HepG2 (cell line): ENCODE data around the gene C20orf144. TPM values are rescaled to one million over a fixed set of nuclear protein-coding genes. Genes with fewer than 3 reads are reported as not detected.

ENCODE experiments used
- ARID2 ChIP-seq: sonication (generic); formaldehyde crosslinking; IDR thresholded peaks from 2 replicates; pipeline ENCODE4 v1.8.1; 2022; ENCODE audit warnings: mild to moderate bottlenecking, missing genetic modification reagents, borderline replicate concordance
- ARNT2 ChIP-seq: sonication (generic); formaldehyde crosslinking; IDR thresholded peaks from 2 replicates; pipeline ENCODE4 v1.8.0; 2022; ENCODE audit warnings: mild to moderate bottlenecking, low read depth, missing genetic modification reagents, moderate library complexity
- CCDC6 ChIP-seq: sonication (generic); formaldehyde crosslinking; IDR thresholded peaks from 2 replicates; pipeline ENCODE4 v1.8.1; 2022; ENCODE audit warnings: mild to moderate bottlenecking, missing genetic modification reagents, moderate library complexity
- GATAD2A ChIP-seq: IDR thresholded peaks from 2 replicates; pipeline ENCODE4 v1.6.1; 2016
- HDAC2 ChIP-seq: sonication (generic); formaldehyde crosslinking; IDR thresholded peaks from 2 replicates; pipeline ENCODE4 v1.4.0; 2020; ENCODE audit warnings: missing genetic modification reagents
- HIC2 ChIP-seq: sonication (generic); formaldehyde crosslinking; IDR thresholded peaks from 2 replicates; pipeline ENCODE4 v1.9.0; 2022; ENCODE audit warnings: low read depth, missing genetic modification reagents
- HIVEP1 ChIP-seq: sonication (generic); formaldehyde crosslinking; IDR thresholded peaks from 2 replicates; pipeline ENCODE4 v1.4.0; 2020; ENCODE audit warnings: mild to moderate bottlenecking, missing genetic modification reagents
- HOXA3 ChIP-seq: sonication (generic); formaldehyde crosslinking; IDR thresholded peaks from 2 replicates; pipeline ENCODE4 v1.5.0; 2020; ENCODE audit warnings: missing genetic modification reagents
- KLF16 ChIP-seq, 2 experiments: sonication (generic) in 1 of 2; formaldehyde crosslinking in 1 of 2; IDR thresholded peaks; 2 replicates each; pipeline versions ENCODE4 v1.6.1 to v1.8.0; 2016 to 2023; ENCODE audit warnings: missing genetic modification reagents in 2 of 2, missing compliant biosample characterization in 1 of 2
- MXD4 ChIP-seq: IDR thresholded peaks from 2 replicates; pipeline ENCODE4 v1.6.1; 2016; ENCODE audit warnings: mild to moderate bottlenecking, missing biosample characterization, missing genetic modification reagents
- NR2C2 ChIP-seq: sonication (generic); formaldehyde crosslinking; IDR thresholded peaks from 2 replicates; pipeline ENCODE4 v1.4.0; 2020; ENCODE audit warnings: missing genetic modification reagents, mild to moderate bottlenecking, moderate library complexity, borderline replicate concordance
- NR3C1 ChIP-seq: sonication (generic); formaldehyde crosslinking; IDR thresholded peaks from 2 replicates; pipeline ENCODE4 v1.4.0; 2020; ENCODE audit warnings: missing genetic modification reagents
- PLSCR1 ChIP-seq: sonication (generic); formaldehyde crosslinking; IDR thresholded peaks from 2 replicates; pipeline ENCODE4 v1.5.0; 2020; ENCODE audit warnings: missing genetic modification reagents, mild to moderate bottlenecking, borderline replicate concordance
- RFXAP ChIP-seq: sonication (generic); formaldehyde crosslinking; IDR thresholded peaks from 2 replicates; pipeline ENCODE4 v1.4.0; 2020; ENCODE audit warnings: missing genetic modification reagents, borderline replicate concordance
- RXRA ChIP-seq: sonication (generic); formaldehyde crosslinking; IDR thresholded peaks from 2 replicates; pipeline ENCODE4 v1.5.1; 2020; ENCODE audit warnings: missing genetic modification reagents
- SRY ChIP-seq: sonication (generic); formaldehyde crosslinking; IDR thresholded peaks from 2 replicates; pipeline ENCODE4 v1.8.0; 2022; ENCODE audit warnings: mild to moderate bottlenecking, missing genetic modification reagents
- TERF1 ChIP-seq: sonication (generic); formaldehyde crosslinking; IDR thresholded peaks from 2 replicates; pipeline ENCODE4 v1.8.0; 2022; ENCODE audit warnings: mild to moderate bottlenecking, missing genetic modification reagents, moderate library complexity
- THYN1 ChIP-seq: sonication (generic); formaldehyde crosslinking; IDR thresholded peaks from 2 replicates; pipeline ENCODE4 v1.8.1; 2023; ENCODE audit warnings: low read depth, mild to moderate bottlenecking, moderate library complexity, missing genetic modification reagents, borderline replicate concordance
- ZFP37 ChIP-seq: sonication (generic); formaldehyde crosslinking; IDR thresholded peaks from 2 replicates; pipeline ENCODE4 v1.4.0; 2020; ENCODE audit warnings: missing genetic modification reagents, borderline replicate concordance
- ZNF136 ChIP-seq: sonication (generic); formaldehyde crosslinking; IDR thresholded peaks from 2 replicates; pipeline ENCODE4 v1.8.1; 2022; ENCODE audit warnings: low read depth, mild to moderate bottlenecking, moderate library complexity, missing genetic modification reagents
- ZNF230 ChIP-seq: sonication (generic); formaldehyde crosslinking; IDR thresholded peaks from 2 replicates; pipeline ENCODE4 v1.4.0; 2020; ENCODE audit warnings: mild to moderate bottlenecking, missing genetic modification reagents
- ZNF253 ChIP-seq: sonication (generic); formaldehyde crosslinking; IDR thresholded peaks from 2 replicates; pipeline ENCODE4 v1.8.0; 2022; ENCODE audit warnings: mild to moderate bottlenecking, missing genetic modification reagents, borderline replicate concordance
- ZNF33A ChIP-seq: sonication (generic); formaldehyde crosslinking; IDR thresholded peaks from 2 replicates; pipeline ENCODE4 v1.5.1; 2020; ENCODE audit warnings: missing genetic modification reagents, mild to moderate bottlenecking, moderate library complexity, borderline replicate concordance
- ZNF709 ChIP-seq: sonication (generic); formaldehyde crosslinking; IDR thresholded peaks from 2 replicates; pipeline ENCODE4 v1.5.0; 2020; ENCODE audit warnings: mild to moderate bottlenecking, missing genetic modification reagents
- polyA plus RNA-seq, 8 experiments: library from polyadenylated mRNA; depleted of rRNA in 3 of 8; stranded (reverse) in 7 of 8; unstranded in 1 of 8; fragments of >200 nt; fragmentation: Illumina TruSeq in 4 of 8; extraction: Trizol in 4 of 8; gene quantifications; 2 replicates each; pipeline versions ENCODE4 v1.2.1 to v1.2.3, GENCODE V29; 2011 to 2016; ENCODE audit warnings: low read depth in 4 of 8, missing spikeins in 1 of 8, mixed read lengths in 1 of 8; ENCODE audit not compliant: insufficient read depth in 1 of 8
- total RNA-seq, 5 experiments: library from RNA; depleted of rRNA; stranded (reverse); fragments of >200 nt; fragmentation: Illumina TruSeq; extraction: Trizol; gene quantifications; 2 replicates each; pipeline ENCODE4 v1.2.3, GENCODE V29; 2016; ENCODE audit warnings: low read depth in 1 of 5
- TF ChIP-seq, protein P1 (sequence below): IDR thresholded peaks from 2 replicates; pipeline ENCODE4 v1.6.1; 2016; ENCODE audit warnings: low read depth, borderline replicate concordance
- TF ChIP-seq, protein P2 (sequence below): sonication (generic); formaldehyde crosslinking; IDR thresholded peaks from 2 replicates; pipeline ENCODE4 v1.4.0; 2020; ENCODE audit warnings: mild to moderate bottlenecking, missing genetic modification reagents

The C20orf144 gene
- total and polyA plus RNA-seq, 2 of the 13 experiments (the other 11 are each of a cell fraction or from before 2014, with no cell fraction given), result 0.09 to 0.16 TPM

- no peak for TF ChIP-seq HIC2 (CRISPR knock-in tag)
- TF ChIP-seq, protein P1, sequence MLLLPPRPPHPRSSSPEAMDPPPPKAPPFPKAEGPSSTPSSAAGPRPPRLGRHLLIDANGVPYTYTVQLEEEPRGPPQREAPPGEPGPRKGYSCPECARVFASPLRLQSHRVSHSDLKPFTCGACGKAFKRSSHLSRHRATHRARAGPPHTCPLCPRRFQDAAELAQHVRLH, result peak; percentile 92
- TF ChIP-seq CCDC6 (CRISPR knock-in tag), result peak; percentile 75; the same call in 1 of the 2 replicates
- TF ChIP-seq HOXA3 (CRISPR knock-in tag), result peak; percentile 43; the same call in 1 of the 2 replicates
- TF ChIP-seq NR2C2, result no peak
- no peak for TF ChIP-seq ZFP37
- TF ChIP-seq NR3C1 (CRISPR knock-in tag), result no peak
- peak; percentile 14; the same call in 1 of the 2 replicates for TF ChIP-seq HIVEP1 (CRISPR knock-in tag)
- peak; percentile 33; the same call in 1 of the 2 replicates for TF ChIP-seq RXRA
- TF ChIP-seq ZNF253 (CRISPR knock-in tag), result 0 out of 2 replicates have a peak, but pooled peaks have one; percentile 13
- TF ChIP-seq RFXAP (CRISPR knock-in tag), result peak; percentile 58; the same call in 1 of the 2 replicates
- TF ChIP-seq PLSCR1, result no peak
- peak; percentile 53; the same call in 1 of the 2 replicates for TF ChIP-seq HDAC2 (CRISPR knock-in tag)
- TF ChIP-seq TERF1, result no peak
- peak; percentile 43; the same call in 1 of the 2 replicates for TF ChIP-seq MXD4 (CRISPR knock-in tag)
- no peak for TF ChIP-seq ZNF709
- no peak for TF ChIP-seq SRY (CRISPR knock-in tag)
- peak; percentile 72; the same call in 1 of the 2 replicates for TF ChIP-seq ZNF136 (CRISPR knock-in tag)
- 0 out of 2 replicates have a peak, but pooled peaks have one; percentile 29 for TF ChIP-seq ZNF230
- no peak for TF ChIP-seq KLF16 (CRISPR knock-in tag; IDR thresholded peaks at IDR 0.05)
- no peak for TF ChIP-seq ZNF33A
- TF ChIP-seq ARNT2, result peak; percentile 42; the same call in 1 of the 2 replicates
- TF ChIP-seq, protein P2, sequence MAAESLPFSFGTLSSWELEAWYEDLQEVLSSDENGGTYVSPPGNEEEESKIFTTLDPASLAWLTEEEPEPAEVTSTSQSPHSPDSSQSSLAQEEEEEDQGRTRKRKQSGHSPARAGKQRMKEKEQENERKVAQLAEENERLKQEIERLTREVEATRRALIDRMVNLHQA (CRISPR knock-in tag), result no peak
- peak; percentile 59; the same call in 1 of the 2 replicates for TF ChIP-seq GATAD2A (CRISPR knock-in tag)
- peak; percentile 86; the same call in 1 of the 2 replicates for TF ChIP-seq ARID2
- no peak for TF ChIP-seq THYN1
Observed at GRCh38 chr20:33653218-33653899, 8.8 kb upstream of the C20orf144 start (continued).
